HCT116 (cell line): ENCODE measurements around the gene SETDB1.

ENCODE experiments used
- CBX3 ChIP-seq: IDR thresholded peaks from 2 replicates; pipeline ENCODE4 v1.6.1; 2012; ENCODE audit warnings: low read depth
- EGR1 ChIP-seq: IDR thresholded peaks from 2 replicates; pipeline ENCODE4 v1.6.1; 2012; ENCODE audit warnings: low read depth
- ELF1 ChIP-seq: IDR thresholded peaks from 2 replicates; pipeline ENCODE4 v1.6.1; 2012; ENCODE audit warnings: low read depth, borderline replicate concordance
- EZH2 ChIP-seq: fragments of 200-600 bp; sonication (generic); IDR thresholded peaks from 2 replicates; pipeline ENCODE4 v1.6.1; 2017; ENCODE audit warnings: antibody characterized with exemption, mixed run types
- POLR2A ChIP-seq: IDR thresholded peaks from 2 replicates; pipeline ENCODE4 v1.7.0; 2011; ENCODE audit warnings: borderline replicate concordance; ENCODE audit not compliant: insufficient read depth, insufficient read length; ENCODE audit errors: extremely low read depth
- POLR2AphosphoS5 ChIP-seq: IDR thresholded peaks from 2 replicates; pipeline ENCODE4 v1.6.1; 2011; ENCODE audit warnings: mild to moderate bottlenecking, low read depth, low read length, moderate library complexity
- SRF ChIP-seq: IDR thresholded peaks from 2 replicates; pipeline ENCODE4 v1.6.1; 2012; ENCODE audit warnings: low read depth
- TF ChIP-seq, protein P1 (sequence below), 3 experiments: fragments of 200-600 bp in 1 of 3; sonication (generic) in 1 of 3; IDR thresholded peaks in 2 of 3; conservative IDR thresholded peaks in 1 of 3; 2 replicates each; pipeline ENCODE4 v1.5.1; 2012 to 2017; ENCODE audit warnings: low read depth in 2 of 3, low read length in 2 of 3, antibody characterized with exemption in 1 of 3, borderline replicate concordance in 1 of 3, control low read depth in 1 of 3, mild to moderate bottlenecking in 1 of 3, mixed read lengths in 1 of 3, mixed run types in 1 of 3, moderate library complexity in 1 of 3; ENCODE audit not compliant: insufficient read depth in 1 of 3

- TF ChIP-seq EZH2 (no peak), EGR1 (no peak), POLR2A (no peak), ELF1 (no peak), CBX3 (no peak), POLR2AphosphoS5 (no peak), SRF (no peak)
- TF ChIP-seq, protein P1, sequence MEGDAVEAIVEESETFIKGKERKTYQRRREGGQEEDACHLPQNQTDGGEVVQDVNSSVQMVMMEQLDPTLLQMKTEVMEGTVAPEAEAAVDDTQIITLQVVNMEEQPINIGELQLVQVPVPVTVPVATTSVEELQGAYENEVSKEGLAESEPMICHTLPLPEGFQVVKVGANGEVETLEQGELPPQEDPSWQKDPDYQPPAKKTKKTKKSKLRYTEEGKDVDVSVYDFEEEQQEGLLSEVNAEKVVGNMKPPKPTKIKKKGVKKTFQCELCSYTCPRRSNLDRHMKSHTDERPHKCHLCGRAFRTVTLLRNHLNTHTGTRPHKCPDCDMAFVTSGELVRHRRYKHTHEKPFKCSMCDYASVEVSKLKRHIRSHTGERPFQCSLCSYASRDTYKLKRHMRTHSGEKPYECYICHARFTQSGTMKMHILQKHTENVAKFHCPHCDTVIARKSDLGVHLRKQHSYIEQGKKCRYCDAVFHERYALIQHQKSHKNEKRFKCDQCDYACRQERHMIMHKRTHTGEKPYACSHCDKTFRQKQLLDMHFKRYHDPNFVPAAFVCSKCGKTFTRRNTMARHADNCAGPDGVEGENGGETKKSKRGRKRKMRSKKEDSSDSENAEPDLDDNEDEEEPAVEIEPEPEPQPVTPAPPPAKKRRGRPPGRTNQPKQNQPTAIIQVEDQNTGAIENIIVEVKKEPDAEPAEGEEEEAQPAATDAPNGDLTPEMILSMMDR (IDR thresholded peaks at IDR 0.05 in 2 of 3, conservative IDR thresholded peaks at IDR 0.05 in 1 of 3; ENCODE audit: borderline replicate concordance in 1 of 3, insufficient read depth in 1 of 3, low read depth in 2 of 3, low read length in 2 of 3) = no peak
Measured at GRCh38 chr1:150999926-151000325, 73.8 kb downstream of the SETDB1 start.
